CD14-positive monocyte (primary cell): ENCODE measurements around the gene COL4A2. TPM values are rescaled to one million over a fixed set of nuclear protein-coding genes. Genes with fewer than 3 reads are reported as not detected.

Source experiments
- DNase-seq, 3 donors: peaks; one replicate each; pipeline ENCODE4 v3.0.0-alpha.2; 2011 to 2022
- H2AFZ ChIP-seq: 2 replicates; pipeline ENCODE4 v1.6.0; 2012; ENCODE audit warnings: mild to moderate bottlenecking, low read depth, low read length, inconsistent platforms; ENCODE audit not compliant: insufficient read depth, poor library complexity, severe bottlenecking
- H3K27ac ChIP-seq, 2 donors: 1 replicate in 1 of 2; 2 replicates in 1 of 2; pipeline ENCODE4 v1.5.1; 2012 to 2013; ENCODE audit warnings: low read length in 2 of 2, control low read depth in 1 of 2, inconsistent platforms in 1 of 2, low read depth in 1 of 2, mild to moderate bottlenecking in 1 of 2
- H3K27me3 ChIP-seq, 2 donors: one replicate each; pipeline versions ENCODE4 v1.6.0 to v1.6.1; 2011 to 2013; ENCODE audit warnings: low read length in 2 of 2; ENCODE audit not compliant: control insufficient read depth in 2 of 2, insufficient read depth in 2 of 2
- H3K36me3 ChIP-seq, 2 donors: replicated peaks in 1 of 2; 1 replicate in 1 of 2; 2 replicates in 1 of 2; pipeline versions ENCODE4 v1.5.1 to v1.6.1; 2012 to 2013; ENCODE audit warnings: low read length in 2 of 2, control low read depth in 1 of 2, inconsistent platforms in 1 of 2, mild to moderate bottlenecking in 1 of 2; ENCODE audit not compliant: insufficient read depth in 2 of 2, control insufficient read depth in 1 of 2
- H3K4me1 ChIP-seq, 2 donors: 1 replicate in 1 of 2; 2 replicates in 1 of 2; pipeline versions ENCODE4 v1.5.1 to v1.6.1; 2012 to 2013; ENCODE audit warnings: low read length in 2 of 2, control low read depth in 1 of 2, inconsistent platforms in 1 of 2, mild to moderate bottlenecking in 1 of 2, moderate library complexity in 1 of 2; ENCODE audit not compliant: insufficient read depth in 2 of 2, control insufficient read depth in 1 of 2
- H3K4me2 ChIP-seq: replicated peaks from 2 replicates; pipeline ENCODE3; 2012; ENCODE audit warnings: low read length, moderate library complexity, mild to moderate bottlenecking; ENCODE audit not compliant: poor library complexity, severe bottlenecking; ENCODE audit errors: extremely low read depth
- H3K4me3 ChIP-seq, 3 experiments: fragments of 200-600 bp in 1 of 3; sonication (generic) in 1 of 3; replicated peaks in 1 of 3; 1 replicate in 2 of 3; 2 replicates in 1 of 3; pipeline ENCODE4 v1.5.1; 2011 to 2013; ENCODE audit warnings: low read length in 3 of 3, mild to moderate bottlenecking in 3 of 3, control low read depth in 2 of 3, low read depth in 2 of 3, inconsistent platforms in 1 of 3, moderate library complexity in 1 of 3
- H3K79me2 ChIP-seq: 2 replicates; pipeline ENCODE4 v1.6.0; 2012; ENCODE audit warnings: mild to moderate bottlenecking, control low read depth, inconsistent platforms, low read length, moderate library complexity; ENCODE audit not compliant: insufficient read depth
- H3K9ac ChIP-seq: 2 replicates; pipeline ENCODE4 v1.6.0; 2017; ENCODE audit warnings: low read length, mild to moderate bottlenecking; ENCODE audit not compliant: insufficient read depth, poor library complexity, severe bottlenecking
- H3K9me3 ChIP-seq, 2 donors: replicated peaks in 1 of 2; 1 replicate in 1 of 2; 2 replicates in 1 of 2; pipeline versions ENCODE4 v1.5.1 to v1.6.1; 2012 to 2013; ENCODE audit warnings: low read length in 2 of 2, control low read depth in 1 of 2; ENCODE audit not compliant: control insufficient read depth in 1 of 2, insufficient read depth in 1 of 2
- H4K20me1 ChIP-seq: 2 replicates; pipeline ENCODE4 v1.6.0; 2012; ENCODE audit warnings: mild to moderate bottlenecking, low read length, control low read depth, moderate library complexity; ENCODE audit not compliant: insufficient read depth
- H3K27ac Mint-ChIP-seq, 7 donors: one replicate each; pipeline ENCODE4 v1.8.0; 2020; ENCODE audit warnings: mild to moderate bottlenecking in 7 of 7, mixed read lengths in 7 of 7, moderate library complexity in 6 of 7, inconsistent platforms in 2 of 7
- H3K27me3 Mint-ChIP-seq, 3 donors: one replicate each; pipeline ENCODE4 v1.8.0; 2021 to 2022; ENCODE audit warnings: low read depth in 3 of 3, mild to moderate bottlenecking in 3 of 3, mixed read lengths in 3 of 3, moderate library complexity in 3 of 3, inconsistent platforms in 1 of 3
- H3K36me3 Mint-ChIP-seq, 2 donors: one replicate each; pipeline ENCODE4 v1.8.0; 2020; ENCODE audit warnings: mixed read lengths in 2 of 2, inconsistent platforms in 1 of 2, mild to moderate bottlenecking in 1 of 2
- H3K4me1 Mint-ChIP-seq: one replicate; pipeline ENCODE4 v1.8.0; 2020; ENCODE audit warnings: mild to moderate bottlenecking, mixed read lengths
- H3K4me3 Mint-ChIP-seq, 2 donors: one replicate each; pipeline ENCODE4 v1.8.0; 2020; ENCODE audit warnings: mild to moderate bottlenecking in 2 of 2, mixed read lengths in 2 of 2, moderate library complexity in 1 of 2
- H3K9me3 Mint-ChIP-seq, 7 donors: one replicate each; pipeline ENCODE4 v1.8.0; 2020 to 2022; ENCODE audit warnings: mixed read lengths in 7 of 7, mild to moderate bottlenecking in 6 of 7, moderate library complexity in 6 of 7, inconsistent platforms in 2 of 7
- CTCF ChIP-seq: fragments of 200-600 bp; IDR thresholded peaks from one replicate; pipeline ENCODE4 v1.8.0; 2022; ENCODE audit warnings: antibody characterized with exemption, mild to moderate bottlenecking
- whole genome bisulfite sequencing: methylation state at CpG from one replicate; pipeline ENCODE4 v1.1.5; 2013; ENCODE audit warnings: missing lambda C conversion rate; ENCODE audit not compliant: insufficient coverage; 5-methylcytosine and 5-hydroxymethylcytosine counted together
- intact Hi-C, 2 donors: fragments of 100-400 bp; cut with micrococcal nuclease; formaldehyde crosslinking; loops; one replicate each; pipeline versions ENCODE4 v1.15.0 to v1.15.1; 2023
- polyA plus RNA-seq, 3 donors: library from polyadenylated mRNA; depleted of rRNA in 1 of 3; unstranded in 2 of 3; stranded (reverse) in 1 of 3; fragments of 300-500 nt in 2 of 3; fragments of >200 nt in 1 of 3; fragmentation: Illumina TruSeq in 2 of 3; gene quantifications; 1 replicate in 2 of 3; 2 replicates in 1 of 3; pipeline ENCODE4 v1.2.3, GENCODE V29; 2012 to 2021

COL4A2 gene
- polyA plus RNA-seq, 3 donors: not detected

GRCh38 chr13:110291286-110291685 is 15.8 kb upstream of the COL4A2 start:
- Histone ChIP-seq H3K9me3 (no peaks in the 10 kb centered on the region), H3K36me3 (no peaks in the 10 kb centered on the region), H3K9ac (no peak overlapping the region), H2AFZ (no peak overlapping the region), H3K4me3 (no peak overlapping the region), H3K79me2 (no peaks in the 10 kb centered on the region), H3K4me1 (no peaks in the 10 kb centered on the region), H3K27ac (no peak overlapping the region), H3K4me2 (no peak overlapping the region), H4K20me1 (no peaks in the 10 kb centered on the region), H3K27me3 (peaks cover 0 to 11% of the 10 kb centered on the region in 2 donors)
- no peak overlapping the region for H3K27ac Mint-ChIP-seq
- no peak for TF ChIP-seq CTCF
- H3K9me3 Mint-ChIP-seq: peaks cover 0 to 5% (median under 1%) of the 10 kb centered on the region in 7 donors
- DNase-seq: no peak
- H3K27me3 Mint-ChIP-seq: peaks cover 4 to 30% (median 10%) of the 10 kb centered on the region in 3 donors
- H3K36me3 Mint-ChIP-seq: no peaks in the 10 kb centered on the region
- intact Hi-C loops: no loop called here
- WGBS: 94% methylated on average over 8 of the region's 9 CpGs
- no peaks in the 10 kb centered on the region for H3K4me1 Mint-ChIP-seq
- H3K4me3 Mint-ChIP-seq: no peak overlapping the region

GRCh38 chr13:110293037-110293436 is 14.0 kb upstream of the COL4A2 start:
- Histone ChIP-seq H3K36me3 (no peaks in the 10 kb centered on the region), H3K27ac (no peak overlapping the region), H3K27me3 (peaks cover 12 to 28% of the 10 kb centered on the region in 2 donors), H3K9ac (no peak overlapping the region), H3K4me1 (no peaks in the 10 kb centered on the region), H3K9me3 (no peaks in the 10 kb centered on the region), H3K4me2 (no peak overlapping the region), H4K20me1 (no peaks in the 10 kb centered on the region), H3K79me2 (no peaks in the 10 kb centered on the region), H3K4me3 (no peak overlapping the region), H2AFZ (no peak overlapping the region)
- Mint-ChIP-seq H3K4me1 (no peaks in the 10 kb centered on the region), H3K36me3 (no peaks in the 10 kb centered on the region), H3K27ac (no peak overlapping the region), H3K4me3 (no peak overlapping the region), H3K27me3 (peaks cover 14 to 41% (median 17%) of the 10 kb centered on the region in 3 donors), H3K9me3 (peaks cover 0 to 2% (median 0%) of the 10 kb centered on the region in 7 donors)
- no peak for TF ChIP-seq CTCF
- intact Hi-C loops: no loop called here
- no peak for DNase-seq
- WGBS: 84% methylated on average over 4 of the region's 7 CpGs
